Left forelimb (tissue), 1 donor: ENCODE measurements around the gene SHFL.

ENCODE experiments used
- DNase-seq: peaks from one replicate; pipeline ENCODE4 v3.0.0-alpha.2; 2018; ENCODE audit warnings: low spot score

SHFL gene

DNA sequence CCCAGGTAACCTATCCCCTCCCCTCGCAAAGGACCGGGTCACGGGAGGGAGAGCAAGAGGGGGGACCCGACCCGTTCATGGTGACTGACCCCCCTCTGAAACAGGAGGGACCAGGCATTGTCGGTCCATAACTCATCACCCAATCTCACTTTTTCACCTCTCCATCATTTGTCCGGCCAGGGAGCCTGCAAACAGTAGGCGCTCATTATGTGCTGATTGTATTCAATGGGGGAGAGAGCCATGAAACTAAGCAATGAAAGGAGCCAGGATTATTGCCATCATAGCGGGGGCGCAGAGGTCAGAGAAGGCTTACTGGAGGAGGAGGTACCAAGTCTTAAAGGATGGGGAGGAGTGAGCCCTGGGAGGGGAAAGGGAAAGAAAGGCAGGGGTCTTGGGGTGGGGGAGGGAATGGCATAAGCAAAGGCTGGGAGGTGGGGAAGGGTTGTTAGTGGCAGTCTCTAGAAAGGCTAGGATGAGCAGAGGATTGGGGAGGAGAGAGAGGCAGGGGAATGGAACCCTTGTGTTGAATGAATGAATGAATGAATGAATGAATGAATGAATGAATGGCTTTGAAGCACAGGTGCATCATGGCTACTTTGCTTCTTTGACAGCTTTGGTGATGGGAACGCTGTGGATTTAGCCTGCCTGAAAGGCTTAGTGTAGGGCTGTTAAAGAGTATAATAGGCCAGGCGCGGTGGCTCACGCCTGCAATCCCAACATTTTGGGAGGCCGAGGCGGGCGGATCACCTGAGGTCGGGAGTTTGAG, 1.4 kb downstream of the SHFL start:
- DNase-seq = no peak

DNA sequence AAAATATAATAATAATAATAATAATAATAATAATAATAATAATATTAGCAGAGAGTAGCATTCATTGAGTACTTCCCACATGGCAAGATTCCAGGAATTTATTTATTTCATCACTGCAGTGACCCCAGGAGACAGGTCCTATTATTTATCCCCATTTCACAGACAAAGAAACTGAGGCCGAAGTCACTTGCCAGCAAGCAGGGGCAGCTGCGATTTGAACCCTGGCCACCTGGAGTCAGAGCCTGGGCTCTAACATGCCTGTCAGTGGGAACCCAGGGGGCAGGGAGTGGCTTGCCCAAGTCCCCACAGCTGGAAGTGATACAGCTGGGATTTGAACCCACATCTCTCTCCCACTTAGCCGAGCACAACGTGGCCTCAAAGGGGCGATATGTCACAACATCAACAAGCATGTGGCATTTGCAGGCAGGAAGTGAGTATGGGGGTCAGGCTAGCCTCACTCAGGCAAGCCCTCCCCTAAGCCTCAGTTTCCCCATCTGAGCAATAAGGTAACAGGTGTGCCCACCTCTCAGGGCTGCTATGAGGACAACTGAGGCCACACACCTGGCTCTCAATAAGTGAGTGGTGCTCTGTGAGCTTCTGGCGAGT, 2.9 kb downstream of the SHFL start:
- DNase-seq = no peak

DNA sequence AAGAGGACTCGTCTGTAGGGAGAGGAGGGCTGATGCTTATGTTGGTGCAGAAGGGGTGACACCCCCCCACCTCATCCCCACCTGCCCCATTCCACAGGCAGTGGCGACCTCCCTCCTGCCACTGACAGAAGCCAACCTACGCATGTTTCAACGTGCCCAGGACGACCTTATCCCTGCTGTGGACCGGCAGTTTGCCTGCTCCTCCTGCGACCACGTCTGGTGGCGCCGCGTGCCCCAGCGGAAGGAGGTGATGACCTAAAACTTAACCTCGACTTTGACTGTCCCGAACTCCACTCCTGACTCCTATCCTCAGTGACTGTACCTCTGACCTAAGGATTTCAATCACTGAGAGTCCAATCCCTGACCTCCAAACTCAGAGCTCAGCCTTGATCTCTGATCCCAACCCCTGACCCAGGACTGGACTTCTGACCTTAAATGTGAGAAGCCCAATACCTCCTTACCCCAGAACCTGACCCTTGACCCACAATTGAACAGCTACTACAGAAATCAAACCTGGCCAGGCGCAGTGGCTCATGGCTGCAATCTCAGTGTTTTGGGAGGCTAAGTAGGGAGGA, 3.8 kb downstream of the SHFL start:
- no peak for DNase-seq

DNA sequence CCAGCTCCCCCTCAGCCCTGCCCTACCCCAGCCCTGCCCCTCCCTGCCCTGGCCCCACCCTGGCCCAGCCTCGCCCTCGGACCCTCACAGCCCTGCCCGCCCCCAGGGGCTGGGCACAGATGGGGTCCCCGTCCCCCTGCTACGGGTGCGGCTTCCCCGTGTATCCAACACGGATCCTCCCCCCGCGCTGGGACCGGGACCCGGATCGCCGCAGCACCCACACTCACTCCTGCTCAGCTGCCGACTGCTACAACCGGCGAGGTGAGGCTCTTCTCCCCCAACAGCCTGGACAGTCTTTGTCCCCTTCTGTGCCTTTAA, 5.2 kb downstream of the SHFL start:
- no peak for DNase-seq

DNA sequence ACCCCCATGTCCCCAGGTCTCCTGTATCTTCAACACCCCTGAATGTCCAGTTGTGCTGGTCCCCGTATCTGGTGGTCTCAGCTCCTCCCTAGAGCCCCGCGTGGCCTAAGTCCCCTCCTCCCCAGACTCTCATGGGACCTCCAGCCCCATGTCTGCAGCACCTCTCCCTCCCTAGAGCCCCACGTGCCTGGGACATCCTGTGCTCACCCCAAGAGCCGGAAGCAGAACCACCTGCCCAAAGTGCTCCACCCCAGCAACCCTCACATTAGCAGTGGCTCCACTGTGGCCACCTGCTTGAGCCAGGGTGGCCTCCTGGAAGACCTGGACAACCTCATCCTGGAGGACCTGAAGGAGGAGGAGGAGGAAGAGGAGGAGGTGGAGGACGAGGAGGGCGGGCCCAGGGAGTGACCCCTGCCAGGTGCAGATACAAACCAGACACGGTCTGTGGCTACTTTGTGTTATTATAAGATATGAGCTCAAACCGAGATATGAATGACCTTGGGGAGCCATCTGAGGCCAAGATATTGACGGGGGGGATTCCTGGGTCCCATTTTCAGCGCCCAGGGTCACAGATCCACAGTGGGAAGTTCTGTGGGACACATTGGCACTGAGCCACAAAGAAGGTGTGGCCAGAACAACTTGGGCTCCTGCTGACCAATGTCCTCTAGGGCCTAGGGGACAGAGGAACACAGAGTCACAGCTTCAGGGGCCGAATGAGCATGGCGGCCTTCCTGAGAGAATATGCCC, 6.0 kb downstream of the SHFL start:
- DNase-seq = no peak

DNA sequence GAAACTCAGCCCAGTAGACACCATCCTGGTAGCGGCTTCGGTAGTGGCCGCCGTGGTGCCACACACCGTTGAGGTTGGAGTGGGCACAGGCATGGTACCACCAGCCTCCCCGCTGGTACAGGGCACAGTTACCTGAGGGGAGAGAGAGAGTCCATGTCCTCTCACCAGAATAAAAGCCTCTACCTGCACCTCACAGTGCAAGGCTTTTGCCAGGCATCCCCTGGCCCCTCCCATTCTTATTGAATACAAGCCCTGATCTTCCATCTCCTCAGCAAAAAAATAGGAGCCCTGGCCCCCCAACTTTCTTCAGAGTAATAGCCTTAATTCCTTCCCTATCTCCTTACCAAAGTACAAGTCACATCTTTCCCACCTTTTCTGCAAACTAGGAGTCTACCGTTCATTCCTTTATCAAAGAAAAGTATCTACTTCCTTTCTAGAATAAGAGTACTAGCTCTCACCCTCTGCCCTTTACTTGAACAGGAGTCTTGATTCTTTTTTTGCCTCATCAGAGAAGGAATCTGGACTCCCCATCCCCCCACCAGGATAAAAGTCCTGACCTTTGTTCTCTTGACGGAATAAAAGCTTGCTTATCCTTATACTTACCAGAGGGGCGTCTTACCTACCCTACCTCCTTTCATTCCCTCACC, 6.7 kb downstream of the SHFL start:
- no peak for DNase-seq

DNA sequence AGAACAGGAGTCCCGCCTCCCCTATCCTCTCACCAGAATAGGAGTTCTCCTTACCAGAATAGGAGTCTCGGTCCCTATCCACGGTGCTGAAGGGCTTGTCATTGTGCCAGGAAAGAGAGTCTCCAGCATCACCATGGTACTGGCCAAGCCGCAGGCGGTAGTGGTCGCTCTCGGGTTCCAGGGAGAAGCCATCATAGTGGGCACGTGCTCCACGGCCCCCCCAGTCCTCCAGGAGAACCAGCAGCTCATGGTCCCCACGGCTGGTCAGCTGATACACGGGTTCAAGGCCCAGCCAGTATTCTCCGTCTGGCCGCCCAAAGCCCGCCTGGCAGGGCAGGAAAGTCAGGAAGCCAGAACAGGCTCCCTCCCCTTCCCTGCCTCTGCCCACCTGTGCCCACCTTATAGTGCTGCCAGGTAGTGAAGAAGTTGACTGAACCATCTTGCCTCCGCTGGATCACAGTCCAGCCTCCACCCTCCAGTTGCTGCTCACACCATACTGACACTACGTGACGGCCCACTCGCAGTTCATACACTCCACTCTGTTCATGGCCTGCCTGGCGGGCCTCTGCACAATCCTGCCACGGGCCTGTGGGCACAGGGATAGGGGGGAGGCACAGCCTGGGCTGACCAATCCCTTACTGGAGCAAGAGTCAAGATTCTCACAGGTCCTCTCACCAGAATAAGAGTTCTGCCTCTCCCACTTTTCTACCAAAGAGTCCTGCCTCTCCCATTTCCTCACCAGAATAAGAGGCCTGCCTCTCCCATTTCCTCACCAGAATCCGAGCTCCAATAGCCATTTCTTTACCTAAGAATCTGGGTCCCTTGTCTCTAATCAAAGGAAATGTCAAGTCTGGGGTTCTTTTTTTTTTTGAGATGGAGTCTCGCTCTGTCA, 7.4 kb downstream of the SHFL start:
- no peak for DNase-seq

DNA sequence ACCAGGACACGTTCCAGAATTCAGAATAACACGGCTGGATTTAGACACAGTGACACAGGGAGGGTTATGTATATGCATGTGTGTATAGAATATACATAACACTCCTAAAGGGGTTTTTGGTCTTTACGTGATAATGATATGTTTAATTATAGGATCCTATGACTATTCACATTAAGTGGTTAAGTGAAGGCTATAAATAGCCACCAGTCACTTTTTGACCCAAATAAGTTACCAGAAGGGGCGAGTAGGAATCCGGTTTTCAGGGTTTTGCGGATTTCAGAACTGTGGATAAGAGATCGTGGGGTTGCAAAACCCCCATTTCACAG, 9.5 kb downstream of the SHFL start:
- DNase-seq = no peak

DNA sequence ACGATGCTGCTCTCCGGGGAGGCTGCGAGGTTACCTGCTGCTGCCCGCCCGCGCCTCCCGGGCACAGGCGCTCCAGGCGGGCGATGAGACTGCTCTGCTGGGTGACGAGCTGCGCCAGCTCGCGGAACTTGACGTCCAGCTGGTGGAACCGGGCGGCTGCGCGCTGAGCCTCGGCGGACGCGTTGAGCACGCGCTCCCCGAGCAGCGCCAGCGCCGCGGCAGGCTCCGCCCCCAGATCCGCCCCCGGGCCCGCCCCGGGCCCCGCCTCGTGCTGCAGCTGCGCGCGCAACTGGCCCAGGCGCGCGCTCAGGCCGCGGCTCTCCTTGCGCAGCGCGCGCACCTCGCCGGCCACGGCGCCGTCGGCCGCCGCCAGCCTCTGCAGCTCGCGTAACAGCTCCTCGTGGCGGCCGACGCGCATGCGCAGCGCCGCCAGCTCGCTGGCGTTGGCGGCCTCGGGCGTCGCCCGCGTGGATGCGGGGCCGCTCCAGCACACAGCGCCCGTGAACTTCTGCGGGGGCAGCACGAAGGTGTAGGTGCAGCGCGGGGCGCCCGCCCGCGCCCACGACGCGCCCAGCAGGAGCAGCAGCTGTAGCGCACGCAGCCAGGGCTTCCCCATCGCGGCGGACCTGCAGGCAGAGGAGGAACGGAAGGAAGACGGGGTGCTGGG, 10.0 kb downstream of the SHFL start:
- DNase-seq = peak; percentile 91

DNA sequence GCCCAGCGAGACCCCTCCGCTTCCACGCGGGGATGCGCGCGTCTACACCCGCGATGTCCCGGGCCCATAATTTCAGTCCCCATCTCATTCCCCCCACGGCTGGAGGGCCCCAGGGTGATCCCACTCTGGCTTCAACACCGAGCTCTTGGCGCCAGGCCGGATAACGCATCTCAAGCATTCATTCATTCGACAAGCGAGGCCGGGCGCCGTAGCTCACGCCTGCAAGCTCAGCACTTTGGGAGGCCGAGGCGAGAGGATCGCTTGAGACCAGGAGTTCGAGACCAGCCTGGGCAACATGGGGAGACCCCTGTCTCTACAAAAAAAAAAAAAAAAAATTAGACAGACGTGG, 10.5 kb downstream of the SHFL start:
- DNase-seq = no peak

DNA sequence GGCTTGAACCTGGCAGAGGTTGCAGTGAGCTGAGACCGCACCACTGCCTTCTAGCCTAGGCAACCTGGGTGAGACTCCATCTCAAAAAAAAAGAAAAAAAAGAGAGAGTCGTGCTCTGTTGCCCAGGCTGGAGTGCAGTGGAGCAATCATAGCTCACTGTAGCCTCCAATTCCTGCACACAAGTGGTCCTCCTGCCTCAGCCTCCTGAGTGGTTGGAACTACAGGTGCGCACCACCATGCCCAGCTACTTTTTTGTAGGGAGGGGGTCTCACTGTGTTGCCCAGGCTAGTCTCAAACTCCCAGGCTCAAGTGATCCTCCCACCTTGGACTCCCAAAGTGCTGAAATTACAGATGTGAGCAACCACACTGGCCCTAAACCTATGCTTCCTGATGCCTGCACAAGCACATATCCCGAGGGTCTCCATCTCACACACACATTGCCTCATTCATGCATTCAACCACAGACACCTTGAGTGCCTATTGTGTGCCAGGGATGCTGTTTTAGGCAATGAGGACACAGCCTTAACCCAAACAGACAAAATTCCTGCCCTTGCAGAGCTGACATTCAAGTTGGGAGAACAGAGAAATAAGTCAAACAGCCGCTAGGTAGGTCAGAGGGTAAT, 14.2 kb downstream of the SHFL start:
- no peak for DNase-seq

DNA sequence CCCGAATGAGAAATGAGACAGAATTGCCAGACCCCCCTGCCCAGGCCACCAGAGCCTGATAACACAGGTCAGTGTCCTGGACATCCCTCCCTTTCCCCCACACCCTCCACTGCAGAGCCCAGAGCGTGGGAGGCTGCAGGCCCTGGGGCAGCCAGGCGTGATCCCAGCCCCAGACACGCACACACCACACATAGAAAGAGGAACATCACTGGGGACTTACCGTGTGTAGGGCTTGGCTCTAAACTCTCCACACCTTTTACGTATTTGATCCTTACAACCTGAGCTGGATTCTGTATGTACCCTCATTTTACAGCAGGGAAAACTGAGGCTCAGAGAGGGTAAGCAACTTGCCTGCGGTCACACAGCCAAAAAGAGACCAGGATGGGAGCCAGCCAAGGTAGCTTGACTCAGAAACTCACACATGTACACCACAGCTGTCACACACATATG, 16.7 kb downstream of the SHFL start:
- DNase-seq = no peak

DNA sequence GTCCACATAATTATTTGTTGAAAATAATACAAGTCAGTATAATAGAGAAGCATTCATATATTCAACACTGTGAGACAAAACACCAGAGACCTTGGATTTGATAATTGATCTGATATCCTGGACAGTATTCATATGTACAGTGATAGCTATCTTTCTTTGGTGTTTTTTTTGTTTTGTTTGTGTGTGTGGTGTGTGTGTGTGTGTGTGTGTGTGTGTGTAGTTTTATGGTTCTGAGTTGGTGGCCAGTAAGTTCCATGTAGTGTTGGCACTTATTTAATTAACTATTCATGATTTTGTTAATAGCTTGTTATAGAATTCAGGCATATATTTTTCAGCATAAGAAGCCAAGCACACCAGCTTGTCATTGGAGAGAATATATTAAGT, 18.0 kb downstream of the SHFL start:
- DNase-seq = no peak

DNA sequence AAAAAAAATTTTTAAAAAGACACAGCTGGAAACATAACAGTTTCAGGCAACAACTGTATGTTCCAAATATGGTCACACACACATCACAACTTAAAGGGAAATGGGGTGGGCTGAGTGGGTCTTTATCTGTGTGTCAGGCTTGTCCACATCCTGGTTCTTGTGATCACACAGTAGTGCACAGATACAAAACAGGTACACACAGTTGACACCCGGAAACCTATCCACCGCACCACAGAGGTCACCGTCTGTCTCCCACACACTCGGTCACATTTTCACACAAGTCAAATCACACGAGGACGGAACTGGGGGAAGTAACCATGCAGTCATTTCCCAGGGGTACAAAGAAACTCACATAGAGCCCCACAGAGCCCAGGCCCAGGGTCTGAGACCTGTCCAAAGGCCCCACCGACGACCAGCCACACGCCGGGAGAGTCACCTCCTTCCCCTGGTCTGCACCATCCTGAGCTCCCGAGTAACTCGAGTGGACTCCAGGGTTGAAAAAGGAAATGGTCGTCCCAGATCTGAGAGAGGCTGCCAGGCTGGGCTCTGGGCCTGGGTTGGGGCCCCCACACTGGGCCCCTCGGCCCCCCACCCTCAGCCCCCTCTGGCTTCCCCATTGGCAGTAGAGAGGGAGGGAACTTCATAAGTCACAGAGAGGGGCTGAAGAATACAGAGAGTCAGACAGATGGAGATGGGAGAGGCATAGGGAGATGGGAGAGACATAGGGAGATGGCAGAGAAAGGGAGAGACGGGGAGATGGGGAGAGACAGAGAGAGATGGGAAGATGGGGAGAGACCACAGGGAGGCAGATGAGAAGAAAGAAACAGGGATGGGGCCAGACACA, 18.8 kb downstream of the SHFL start:
- DNase-seq = no peak

DNA sequence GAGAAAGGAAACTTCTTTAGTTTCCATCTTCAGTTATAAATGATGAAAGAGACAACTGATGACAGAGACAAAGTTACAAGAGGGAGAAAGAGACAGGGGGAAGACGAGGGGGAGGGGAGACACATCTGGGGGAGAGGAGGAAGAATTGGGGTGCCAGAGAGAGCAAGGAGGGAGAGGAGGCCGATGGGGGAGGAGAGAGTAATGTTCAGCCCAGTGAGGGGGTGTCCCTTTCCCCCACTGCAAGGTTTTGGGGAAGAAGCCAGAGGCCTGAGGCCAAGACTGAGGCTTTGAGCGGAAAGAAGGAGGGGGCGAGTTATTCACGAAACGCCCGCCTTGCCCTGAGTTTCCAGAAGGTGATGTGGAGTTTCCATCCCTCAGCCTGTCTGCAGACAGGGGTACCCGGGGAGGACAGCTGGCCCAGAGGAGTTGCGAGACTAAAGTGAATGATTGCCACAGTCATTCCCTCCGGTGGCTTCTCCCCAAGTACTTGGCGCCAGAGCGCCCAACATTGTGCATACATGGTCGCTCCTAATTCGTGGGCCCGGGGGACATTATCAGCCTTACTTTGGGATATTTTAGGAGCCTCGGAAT, 19.5 kb downstream of the SHFL start:
- no peak for DNase-seq

DNA sequence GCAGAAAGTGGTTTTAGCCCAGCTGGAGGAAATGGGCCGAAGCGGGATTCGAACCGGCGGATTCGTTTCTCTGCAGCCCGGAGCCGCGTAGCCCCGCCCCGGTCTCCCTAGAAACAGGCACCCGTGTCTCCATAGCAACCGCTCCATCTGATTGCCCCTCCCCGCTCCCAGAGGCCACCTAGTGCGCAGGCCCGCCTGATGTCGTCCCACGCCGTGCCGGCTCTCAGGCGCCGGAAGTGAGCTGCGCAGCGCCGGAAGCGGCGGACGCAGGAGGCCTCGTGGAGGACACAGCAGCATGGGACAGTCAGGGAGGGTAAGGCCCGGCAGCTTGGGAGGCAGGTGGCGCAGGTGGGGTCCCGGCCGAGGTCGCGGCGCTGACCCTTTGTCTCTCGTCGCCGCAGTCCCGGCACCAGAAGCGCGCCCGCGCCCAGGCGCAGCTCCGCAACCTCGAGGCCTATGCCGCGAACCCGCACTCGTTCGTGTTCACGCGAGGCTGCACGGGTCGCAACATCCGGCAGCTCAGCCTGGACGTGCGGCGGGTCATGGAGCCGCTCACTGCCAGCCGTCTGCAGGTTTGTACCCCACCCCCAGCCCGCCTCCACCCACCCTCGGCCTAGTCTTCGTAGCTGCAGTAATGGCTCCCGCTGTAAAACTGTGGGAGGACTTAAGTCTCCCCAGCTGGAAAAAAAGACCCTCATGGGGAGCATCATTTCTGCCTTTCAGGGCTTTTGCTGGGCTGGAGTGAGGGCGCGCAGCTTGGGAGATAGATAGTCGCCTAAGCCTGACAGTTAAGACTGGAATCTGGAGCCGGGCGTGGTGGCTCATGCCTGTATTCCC, 20.2 kb downstream of the SHFL start, which contains the start of gene PPAN:
Gene PPAN, plus strand, starts transcription at position 263 of the 837 bp plus-strand sequence. Its CDS starts 33 bp downstream, at position 296.
- DNase-seq = peak; percentile 97

DNA sequence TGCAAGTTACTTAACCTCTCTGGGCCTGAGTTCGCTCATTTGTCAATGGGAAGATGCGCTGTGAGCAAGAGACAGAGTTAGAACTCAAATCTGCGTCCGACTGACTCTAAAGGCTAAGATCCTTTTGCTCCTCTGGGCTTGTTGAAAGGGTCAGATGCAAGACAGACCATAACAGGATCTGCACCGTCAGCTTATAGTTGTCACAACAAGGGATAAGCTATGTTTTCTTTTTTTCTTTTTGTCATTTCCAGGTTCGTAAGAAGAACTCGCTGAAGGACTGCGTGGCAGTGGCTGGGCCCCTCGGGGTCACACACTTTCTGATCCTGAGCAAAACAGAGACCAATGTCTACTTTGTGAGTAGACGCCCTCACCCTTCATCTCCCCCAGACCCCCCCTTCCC, 21.1 kb downstream of the SHFL start:
- DNase-seq = no peak

DNA sequence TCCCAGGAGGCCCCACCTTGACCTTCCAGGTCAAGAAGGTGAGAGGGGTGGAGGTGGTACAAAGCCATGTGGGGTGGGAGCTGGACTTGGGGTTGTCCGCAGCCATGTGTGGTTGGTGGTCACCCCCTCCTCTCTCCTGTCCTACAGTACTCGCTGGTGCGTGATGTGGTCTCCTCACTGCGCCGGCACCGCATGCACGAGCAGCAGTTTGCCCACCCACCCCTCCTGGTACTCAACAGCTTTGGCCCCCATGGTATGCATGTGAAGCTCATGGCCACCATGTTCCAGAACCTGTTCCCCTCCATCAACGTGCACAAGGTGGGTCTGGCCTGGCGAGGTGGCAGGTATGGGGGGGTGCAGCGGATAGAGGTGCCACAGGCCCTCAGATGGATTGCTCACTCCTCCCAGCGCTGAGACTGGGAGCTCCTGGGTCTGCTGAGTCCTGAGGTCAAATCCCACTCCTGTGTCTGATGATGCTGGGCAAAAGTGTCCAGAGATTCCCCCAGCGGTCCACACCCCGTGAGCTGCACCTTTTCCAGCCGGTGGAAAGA, 21.8 kb downstream of the SHFL start:
- no peak for DNase-seq
